Islet of Langerhans (tissue), 1 donor: ENCODE data around the gene TTLL9.
"Not testable (repeated sequence)": the region's sequence is repeated elsewhere in the genome, so short reads cannot be mapped to it uniquely, and the experiment has no call there.

Experiments
- FAIRE-seq: peaks from one replicate; lab custom pipeline; 2011; peaks lifted over from hg19 to GRCh38; lab: Jason Lieb, UNC

TTLL9 gene

GRCh38 chr20:31869942-31870725, at the start of gene TTLL9, which contains the start of gene DUSP15:
TSS of gene TTLL9 (plus strand) at chr20:31870634. CDS start at chr20:31871127, 493 bp downstream.
TSS of gene DUSP15 (minus strand) at chr20:31870527. CDS start at chr20:31870337, 190 bp downstream.
- FAIRE-seq: no peak

DNA sequence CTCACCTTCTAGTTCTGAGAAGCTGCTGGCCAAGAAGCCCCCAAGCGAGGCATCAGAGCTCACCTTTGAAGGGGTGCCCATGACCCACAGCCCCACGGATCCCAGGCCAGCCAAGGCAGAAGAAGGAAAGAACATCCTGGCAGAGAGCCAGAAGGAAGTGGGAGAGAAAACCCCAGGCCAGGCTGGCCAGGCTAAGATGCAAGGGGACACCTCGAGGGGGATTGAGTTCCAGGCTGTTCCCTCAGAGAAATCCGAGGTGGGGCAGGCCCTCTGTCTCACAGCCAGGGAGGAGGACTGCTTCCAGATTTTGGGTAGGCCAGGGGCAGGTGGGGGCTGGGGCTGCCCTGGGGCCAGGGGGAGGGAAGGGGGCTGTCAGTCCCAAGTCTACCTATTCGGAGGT, 49.0 kb upstream of the TTLL9 start:
- no peak for FAIRE-seq

- no peak for FAIRE-seq
Observed at GRCh38 chr20:31822421-31823330, 47.8 kb upstream of the TTLL9 start.

- no peak for FAIRE-seq
Observed at GRCh38 chr20:31823360-31824124, 46.9 kb upstream of the TTLL9 start.

GRCh38 chr20:31824125-31824485, 46.3 kb upstream of the TTLL9 start:
- no peak for FAIRE-seq

DNA sequence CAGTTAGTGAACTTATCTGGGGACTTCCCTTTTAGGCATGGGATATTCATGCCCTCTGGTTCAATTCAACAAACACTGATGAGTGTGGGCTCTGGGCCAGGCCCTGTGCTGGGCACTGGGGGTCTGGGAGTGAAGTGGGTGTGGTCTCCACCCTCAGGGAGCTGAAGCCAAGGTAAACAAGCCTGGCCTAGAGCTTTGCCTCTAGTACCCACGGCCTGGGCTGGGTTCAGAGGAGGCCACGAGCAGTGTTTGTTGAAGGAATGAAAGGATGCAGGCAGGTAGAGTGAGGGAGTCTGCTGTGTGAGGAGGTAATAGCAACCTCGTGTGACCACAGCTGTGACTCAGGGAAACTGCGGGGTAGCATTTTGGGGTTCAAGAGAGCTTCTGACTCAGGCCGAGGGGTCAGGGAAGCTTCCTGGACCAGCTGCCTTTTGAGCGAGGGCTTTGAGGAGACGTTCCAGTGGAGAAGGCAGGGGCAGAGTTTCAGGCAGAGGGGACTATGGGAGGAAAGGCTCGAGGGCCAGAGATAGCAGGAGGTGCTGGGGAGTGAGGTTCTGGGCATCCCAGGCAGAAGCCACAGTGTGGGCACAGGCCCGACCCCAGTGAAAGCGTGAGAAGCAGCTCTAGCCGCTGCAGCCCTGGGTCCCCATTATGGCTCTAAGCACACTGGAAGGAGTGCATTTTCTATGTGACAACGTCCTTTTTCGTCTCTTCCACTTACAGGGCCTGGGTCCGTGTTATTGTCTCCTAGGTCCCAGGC, 45.7 kb upstream of the TTLL9 start:
- FAIRE-seq: no peak

- FAIRE-seq: no peak
Observed at GRCh38 chr20:31826074-31826473, 44.4 kb upstream of the TTLL9 start.

DNA sequence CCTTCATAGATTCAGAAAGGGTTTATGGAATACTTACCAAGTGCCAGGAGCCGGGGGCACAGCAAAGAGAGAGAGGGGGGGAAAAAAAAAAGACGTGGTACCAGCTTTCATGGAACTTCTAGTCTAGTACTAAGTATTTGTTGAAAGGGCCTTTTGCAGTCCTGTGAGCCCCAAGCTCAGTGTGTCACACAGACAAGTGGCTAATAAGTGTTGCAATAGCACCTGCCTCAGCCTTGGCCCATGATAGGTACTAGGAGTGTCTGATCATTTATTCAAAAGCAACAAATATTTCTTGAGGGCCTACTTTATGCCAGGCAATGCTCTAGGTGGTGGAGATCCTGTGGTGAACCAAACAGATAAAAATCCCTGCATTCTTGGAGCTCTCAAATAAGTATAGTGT, 43.4 kb upstream of the TTLL9 start:
- no peak for FAIRE-seq

DNA sequence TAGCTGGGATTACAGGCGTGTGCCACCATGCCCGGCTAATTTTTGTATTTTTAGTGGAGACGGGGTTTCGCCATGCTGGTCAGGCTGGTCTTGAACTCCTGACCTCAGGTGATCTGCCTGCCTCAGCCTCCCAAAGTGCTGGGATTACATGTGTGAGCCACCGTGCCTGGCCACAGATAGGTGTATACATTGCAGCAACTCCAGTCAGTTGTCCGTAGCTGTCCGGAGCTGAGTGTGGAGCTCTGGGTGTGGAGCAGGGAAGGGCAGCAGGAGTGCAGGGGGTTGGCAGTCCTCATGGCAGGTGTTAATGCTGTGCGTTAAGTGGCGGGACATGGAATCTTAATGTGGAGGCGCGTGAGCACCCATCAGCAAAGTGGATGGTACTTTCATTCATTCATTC, 42.4 kb upstream of the TTLL9 start:
- not testable (repeated sequence) for FAIRE-seq

DNA sequence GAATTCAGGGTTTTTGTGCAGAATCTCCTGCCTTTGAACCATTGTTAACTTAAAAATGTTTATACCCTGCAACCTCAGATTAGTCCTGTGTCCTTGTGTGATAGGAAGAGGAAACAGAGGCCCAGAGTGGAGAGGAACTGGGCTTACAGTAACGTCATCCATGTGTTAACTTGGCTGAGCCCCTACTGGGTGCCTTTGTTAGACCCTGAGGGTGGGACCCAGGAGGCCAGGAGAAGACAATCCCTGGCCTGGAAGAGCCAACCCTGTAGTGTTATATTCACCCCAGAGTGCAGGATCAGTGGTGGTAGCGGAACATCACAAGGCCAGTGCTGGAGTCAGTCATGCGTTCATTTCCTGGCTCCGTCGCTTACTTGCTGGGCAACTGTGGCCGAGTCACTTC, 40.7 kb upstream of the TTLL9 start:
- FAIRE-seq: no peak

DNA sequence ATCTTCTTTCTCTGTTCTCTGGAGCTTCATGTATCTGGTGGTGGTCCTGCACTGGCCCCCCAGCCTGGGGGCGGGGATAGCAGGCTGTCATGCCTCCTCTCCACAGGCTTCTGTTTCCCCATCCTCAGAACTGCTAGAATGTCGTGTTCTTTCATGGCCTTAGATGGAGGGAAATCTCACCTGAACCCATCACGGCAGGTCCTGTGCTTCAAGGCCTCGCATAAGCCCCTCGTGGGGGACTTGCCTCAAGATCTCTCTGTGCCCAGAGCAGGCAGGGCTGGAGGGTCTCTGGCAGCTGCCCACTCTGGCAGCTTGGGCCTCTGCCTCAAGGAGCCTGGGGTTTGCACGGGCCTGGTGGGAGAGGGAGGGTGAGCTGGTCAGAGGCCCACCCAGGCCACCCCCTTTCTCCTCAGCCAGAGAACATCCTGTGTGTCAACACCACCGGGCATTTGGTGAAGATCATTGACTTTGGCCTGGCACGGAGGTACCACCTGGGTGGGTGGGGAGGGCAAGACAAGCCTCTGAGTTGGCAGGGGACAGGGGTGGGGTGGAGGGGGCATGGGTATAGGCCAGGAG, 39.9 kb upstream of the TTLL9 start:
- FAIRE-seq: no peak

- no peak for FAIRE-seq
Observed at GRCh38 chr20:31831211-31831610, 39.2 kb upstream of the TTLL9 start.

DNA sequence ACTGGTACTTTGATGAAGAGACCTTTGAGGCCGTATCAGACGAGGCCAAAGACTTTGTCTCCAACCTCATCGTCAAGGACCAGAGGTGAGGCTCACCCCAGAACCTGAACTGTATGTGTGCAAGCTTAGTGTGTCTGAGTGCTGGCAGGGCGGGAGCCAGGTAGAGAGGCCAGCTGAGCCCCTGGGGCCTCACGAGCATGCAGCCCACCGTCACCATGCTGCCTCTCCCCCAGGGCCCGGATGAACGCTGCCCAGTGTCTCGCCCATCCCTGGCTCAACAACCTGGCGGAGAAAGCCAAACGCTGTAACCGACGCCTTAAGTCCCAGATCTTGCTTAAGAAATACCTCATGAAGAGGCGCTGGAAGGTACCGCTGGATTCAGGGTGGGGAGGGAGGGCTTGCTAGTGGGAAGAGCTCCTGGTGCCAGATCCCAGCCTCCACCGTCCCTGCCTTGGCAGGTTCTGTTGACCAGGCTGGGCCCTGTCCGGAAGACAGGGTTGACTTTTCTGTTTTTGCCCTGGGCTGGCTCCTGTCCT, 38.6 kb upstream of the TTLL9 start:
- no peak for FAIRE-seq

DNA sequence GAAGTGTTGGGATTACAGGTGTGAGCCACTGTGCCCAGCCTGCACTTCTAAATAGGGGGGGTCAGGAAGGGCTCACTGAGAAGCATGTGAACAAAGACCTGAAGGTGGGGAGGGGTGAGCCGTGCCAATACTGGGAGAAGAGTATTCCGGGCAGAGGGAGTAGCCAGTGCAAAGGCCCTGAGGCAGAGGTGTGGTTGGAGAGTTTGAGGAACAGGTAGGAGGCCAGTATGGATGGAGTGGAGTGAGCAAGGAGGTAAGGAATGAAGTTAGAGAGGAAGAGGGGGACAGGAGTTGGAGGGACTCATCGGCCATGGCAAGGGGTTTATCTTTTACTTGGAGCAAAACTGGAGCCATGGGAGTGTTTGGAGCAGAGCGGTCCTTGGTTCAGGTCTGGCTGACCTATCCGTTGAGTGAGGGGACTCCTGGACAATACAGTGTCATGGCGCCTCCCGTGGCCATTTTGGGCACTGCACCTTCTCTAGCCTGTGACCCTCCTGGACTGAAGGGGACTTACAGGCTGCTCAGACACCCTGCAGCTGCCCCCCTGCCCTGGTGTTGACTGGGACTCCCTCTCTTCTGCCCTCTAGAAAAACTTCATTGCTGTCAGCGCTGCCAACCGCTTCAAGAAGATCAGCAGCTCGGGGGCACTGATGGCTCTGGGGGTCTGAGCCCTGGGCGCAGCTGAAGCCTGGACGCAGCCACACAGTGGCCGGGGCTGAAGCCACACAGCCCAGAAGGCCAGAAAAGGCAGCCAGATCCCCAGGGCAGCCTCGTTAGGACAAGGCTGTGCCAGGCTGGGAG, 37.1 kb upstream of the TTLL9 start:
- FAIRE-seq: no peak

DNA sequence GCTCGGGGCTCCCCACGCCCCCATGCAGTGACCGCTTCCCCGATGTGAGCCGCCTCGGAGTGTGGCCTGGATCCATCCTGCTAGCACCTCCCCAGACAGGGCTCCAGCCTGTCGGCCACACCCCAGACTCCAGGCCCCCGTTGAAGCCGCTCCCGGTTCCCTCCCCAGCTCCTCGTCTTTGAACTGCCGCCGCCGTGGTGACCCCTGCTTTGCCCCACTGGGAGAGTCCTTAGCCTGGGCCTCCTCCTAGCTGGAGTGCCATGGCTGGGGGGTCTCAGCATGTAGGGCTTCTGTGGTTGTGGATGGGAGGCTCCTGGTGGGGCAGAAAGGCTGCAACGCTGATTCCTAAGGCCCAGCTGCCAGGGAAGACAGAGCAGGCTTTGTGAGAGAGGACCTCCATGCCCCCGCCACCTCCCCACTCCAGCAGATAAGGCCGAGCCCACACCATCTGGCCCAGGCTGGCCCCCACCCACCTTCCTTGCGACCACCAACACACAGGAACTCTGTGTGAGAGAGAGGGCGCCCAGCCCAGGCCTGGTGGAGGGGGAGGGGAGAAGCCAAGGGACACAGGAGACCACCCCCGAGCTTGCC, 36.4 kb upstream of the TTLL9 start:
- no peak for FAIRE-seq

DNA sequence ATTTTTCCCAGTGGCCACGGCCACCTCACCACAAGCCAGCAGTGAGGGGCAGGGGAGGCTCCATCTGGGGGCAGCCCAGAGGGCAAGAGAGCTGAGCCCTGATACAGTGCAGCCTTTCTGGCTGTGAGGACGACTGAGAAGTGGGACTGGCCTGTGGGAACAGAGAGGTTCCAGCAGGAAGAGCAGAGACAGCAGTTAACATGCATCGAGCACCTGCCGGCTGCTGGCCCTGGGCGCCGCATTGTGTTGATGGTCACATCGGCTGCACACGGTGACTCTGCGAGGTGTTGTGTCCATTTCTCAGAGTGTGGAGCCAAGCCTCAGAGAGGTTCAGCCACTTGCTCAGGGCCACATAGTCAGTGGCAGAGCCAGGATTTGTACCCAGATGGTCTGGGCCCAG, 34.9 kb upstream of the TTLL9 start:
- FAIRE-seq: no peak

GRCh38 chr20:31835977-31836852, 34.2 kb upstream of the TTLL9 start:
- FAIRE-seq: no peak

DNA sequence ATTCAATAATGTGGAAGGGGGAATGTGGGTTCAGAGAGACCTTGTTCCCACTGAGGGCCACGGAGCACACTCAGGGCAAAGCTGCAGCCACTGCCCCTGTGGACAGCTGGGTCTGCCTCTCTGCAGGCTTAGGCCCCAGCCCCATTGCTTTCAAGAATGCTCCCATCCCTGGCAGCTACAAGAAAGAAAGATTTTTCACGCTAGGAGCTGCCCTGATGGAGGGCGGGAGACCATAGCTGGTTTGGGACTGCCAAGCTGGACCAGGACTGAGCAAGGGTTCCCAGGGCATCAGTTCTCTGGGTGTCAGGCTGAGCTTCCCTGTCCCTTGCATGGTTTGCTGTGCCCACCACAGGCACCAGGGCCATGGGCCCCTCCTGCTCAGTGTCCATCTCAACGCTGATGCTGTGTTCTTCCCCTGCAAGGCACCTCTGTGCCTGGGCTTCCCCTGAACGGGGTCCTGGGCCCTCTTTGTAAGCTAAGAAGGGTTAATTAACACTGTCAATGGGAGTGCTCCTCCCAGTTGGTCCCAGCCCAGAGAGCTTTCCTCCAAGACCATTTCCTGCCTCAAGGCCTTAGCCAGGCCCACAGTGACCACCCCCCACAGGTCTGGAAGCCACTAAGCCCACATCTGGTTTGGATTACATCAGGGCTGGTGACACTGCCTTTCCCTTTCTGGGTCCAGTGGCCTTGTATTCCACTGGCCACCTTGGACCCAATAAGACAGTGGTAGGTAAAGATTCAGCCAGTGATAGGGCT, 33.4 kb upstream of the TTLL9 start:
- FAIRE-seq: no peak
